Lower leg skin (tissue), 4 donors: Measurements from ENCODE around the gene YBX3. TPM values are rescaled to one million over a fixed set of nuclear protein-coding genes. Genes with fewer than 3 reads are reported as not detected.

Source experiments
- DNase-seq, 2 donors: peaks; one replicate each; pipeline ENCODE4 v3.0.0-alpha.2; 2019; ENCODE audit warnings: low spot score in 2 of 2
- H3K4me3 ChIP-seq: fragments of 200-600 bp; sonication (generic); 2 replicates; pipeline ENCODE4 v1.5.1; 2017; ENCODE audit warnings: mild to moderate bottlenecking, low read depth; ENCODE audit not compliant: poor library complexity, severe bottlenecking
- CTCF ChIP-seq, 3 donors: fragments of 450-650 bp; IDR thresholded peaks; one replicate each; pipeline ENCODE4 v1.5.1; 2016; ENCODE audit warnings: antibody characterized with exemption in 3 of 3, mild to moderate bottlenecking in 3 of 3, moderate library complexity in 2 of 3
- POLR2A ChIP-seq, 2 donors: fragments of 450-650 bp; IDR thresholded peaks; one replicate each; pipeline ENCODE4 v1.6.1; 2016 to 2017; ENCODE audit warnings: antibody characterized with exemption in 2 of 2, mild to moderate bottlenecking in 1 of 2, moderate library complexity in 1 of 2
- WGBS, 2 donors: methylation state at CpG; one replicate each; pipeline ENCODE4 v1.1.5; 2018; 5-methylcytosine and 5-hydroxymethylcytosine counted together
- intact Hi-C: fragments of 100-400 bp; cut with DNase I; formaldehyde crosslinking; loops from one replicate; pipeline ENCODE4 v1.15.0; 2023; ENCODE audit warnings: low total_unique reads
- total RNA-seq, 4 donors: library from RNA; depleted of rRNA; stranded (reverse); fragments of >200 nt; gene quantifications; one replicate each; pipeline ENCODE4 v1.1.0, GENCODE V29; 2016

YBX3 gene
- total RNA-seq, 4 donors from 2014 or later: 544 to 987 (median 637) TPM

GRCh38 chr12:10705655-10706054, 17.5 kb downstream of the YBX3 start:
- no peak for TF ChIP-seq POLR2A (IDR thresholded peaks at IDR 0.05)
- TF ChIP-seq CTCF (IDR thresholded peaks at IDR 0.05): no peak
- DNase-seq: no peak
- H3K4me3 ChIP-seq: no peak overlapping the region
- intact Hi-C loops: no loop called here
- WGBS, 2 donors: 26 to 53% methylated on average over 2 of the region's 2 CpGs

GRCh38 chr12:10701843-10702242, 21.3 kb downstream of the YBX3 start:
- no peak for DNase-seq
- no peak overlapping the region for H3K4me3 ChIP-seq
- TF ChIP-seq CTCF (IDR thresholded peaks at IDR 0.05): no peak
- no peak for TF ChIP-seq POLR2A (IDR thresholded peaks at IDR 0.05)
- WGBS, 2 donors: 88 to 90% methylated on average over 14 of the region's 14 CpGs
- intact Hi-C loops: no loop called here

- WGBS, 2 donors: 32 to 41% methylated on average over 3 of the region's 3 CpGs
- DNase-seq: no peak
Measured at GRCh38 chr12:10701131-10701681, 21.9 kb downstream of the YBX3 start.

GRCh38 chr12:10700581-10700980, 22.5 kb downstream of the YBX3 start:
- 80 to 84% methylated on average over 3 of the region's 3 CpGs for WGBS, 2 donors
- TF ChIP-seq POLR2A (IDR thresholded peaks at IDR 0.05): no peak
- TF ChIP-seq CTCF (IDR thresholded peaks at IDR 0.05): no peak
- intact Hi-C loops: no loop called here
- no peak overlapping the region for H3K4me3 ChIP-seq
- no peak for DNase-seq

More at GRCh38 chr12:10701131-10701681, 21.9 kb downstream of the YBX3 start:
- intact Hi-C loops: no loop called here
- TF ChIP-seq CTCF (IDR thresholded peaks at IDR 0.05) (no peak), POLR2A (IDR thresholded peaks at IDR 0.05) (no peak)
- H3K4me3 ChIP-seq: no peak overlapping the region

- intact Hi-C loops: no loop called here
- no peak for TF ChIP-seq POLR2A (IDR thresholded peaks at IDR 0.05)
- TF ChIP-seq CTCF (IDR thresholded peaks at IDR 0.05): no peak
- DNase-seq: no peak
- no peak overlapping the region for H3K4me3 ChIP-seq
- WGBS, 2 donors: 88 to 96% methylated on average over 1 of the region's 1 CpG
Measured at GRCh38 chr12:10697862-10698261, 25.3 kb downstream of the YBX3 start.

GRCh38 chr12:10697156-10697555, 26.0 kb downstream of the YBX3 start:
- intact Hi-C loops: no loop called here
- 89 to 97% methylated on average over 2 of the region's 2 CpGs for WGBS, 2 donors
- TF ChIP-seq CTCF (IDR thresholded peaks at IDR 0.05) (no peak), POLR2A (IDR thresholded peaks at IDR 0.05) (no peak)

More at GRCh38 chr12:10697156-10697555, 26.0 kb downstream of the YBX3 start:
- no peak overlapping the region for H3K4me3 ChIP-seq
- DNase-seq: no peak
